KMS-11 (cell line): ENCODE data around the gene RAP1GAP2.
"Not testable (repeated sequence)": the region's sequence is repeated elsewhere in the genome, so short reads cannot be mapped to it uniquely, and the experiment has no call there.

Source experiments
- H2AFZ ChIP-seq: fragments of 200-600 bp; sonication (generic); 2 replicates; pipeline ENCODE4 v1.6.1; 2016; ENCODE audit warnings: antibody characterized with exemption, mixed run types, low read depth
- H3K27ac ChIP-seq: fragments of 200-600 bp; sonication (generic); 2 replicates; pipeline ENCODE4 v1.6.1; 2016; ENCODE audit warnings: mild to moderate bottlenecking, mixed run types
- H3K27me3 ChIP-seq: fragments of 200-600 bp; sonication (generic); 2 replicates; pipeline ENCODE4 v1.6.1; 2017; ENCODE audit warnings: mild to moderate bottlenecking, low read depth, mixed run types, moderate library complexity; ENCODE audit not compliant: insufficient read depth
- H3K36me3 ChIP-seq: fragments of 200-600 bp; sonication (generic); 2 replicates; pipeline ENCODE4 v1.6.1; 2017; ENCODE audit warnings: mild to moderate bottlenecking, mixed run types; ENCODE audit not compliant: insufficient read depth
- H3K4me1 ChIP-seq: fragments of 200-600 bp; sonication (generic); 2 replicates; pipeline ENCODE4 v1.6.1; 2016; ENCODE audit warnings: mild to moderate bottlenecking, low read depth, mixed run types; ENCODE audit not compliant: poor library complexity, severe bottlenecking
- H3K4me2 ChIP-seq: fragments of 200-600 bp; sonication (generic); 2 replicates; pipeline ENCODE4 v1.7.0; 2016; ENCODE audit warnings: mild to moderate bottlenecking, mixed run types
- H3K4me3 ChIP-seq: fragments of 200-600 bp; sonication (generic); IDR thresholded peaks from 2 replicates; pipeline ENCODE4 v1.6.1; 2017; ENCODE audit warnings: low read depth, low read length, mixed read lengths; ENCODE audit not compliant: insufficient read depth
- H3K79me2 ChIP-seq: fragments of 200-600 bp; sonication (generic); 2 replicates; pipeline ENCODE4 v1.6.1; 2016; ENCODE audit warnings: low read depth, mixed run types; ENCODE audit not compliant: insufficient read depth
- H3K9ac ChIP-seq: fragments of 200-600 bp; sonication (generic); 2 replicates; pipeline ENCODE4 v1.6.1; 2016; ENCODE audit warnings: mild to moderate bottlenecking, mixed run types
- H4K20me1 ChIP-seq: fragments of 200-600 bp; sonication (generic); 2 replicates; pipeline ENCODE4 v1.6.1; 2016; ENCODE audit warnings: mild to moderate bottlenecking, mixed run types; ENCODE audit not compliant: insufficient read depth
- TF ChIP-seq, protein P1 (sequence below): fragments of 200-600 bp; sonication (generic); conservative IDR thresholded peaks from 2 replicates; pipeline ENCODE4 v1.6.1; 2017; ENCODE audit warnings: low read depth, mild to moderate bottlenecking, antibody characterized with exemption, low read length, moderate library complexity, mixed read lengths

RAP1GAP2 gene

GRCh38 chr17:2981325-2981724, 185.1 kb downstream of the RAP1GAP2 start:
- Histone ChIP-seq H3K36me3 (no peaks in the 10 kb centered on the region), H3K4me3 (no peak overlapping the region), H3K4me1 (no peaks in the 10 kb centered on the region), H3K4me2 (no peak overlapping the region), H3K9ac (no peak overlapping the region), H3K27me3 (peaks cover 13% of the 10 kb centered on the region; the same call in 1 of the 2 replicates), H3K79me2 (no peaks in the 10 kb centered on the region), H4K20me1 (no peaks in the 10 kb centered on the region), H3K27ac (no peak overlapping the region), H2AFZ (no peak overlapping the region)
- TF ChIP-seq, protein P1, sequence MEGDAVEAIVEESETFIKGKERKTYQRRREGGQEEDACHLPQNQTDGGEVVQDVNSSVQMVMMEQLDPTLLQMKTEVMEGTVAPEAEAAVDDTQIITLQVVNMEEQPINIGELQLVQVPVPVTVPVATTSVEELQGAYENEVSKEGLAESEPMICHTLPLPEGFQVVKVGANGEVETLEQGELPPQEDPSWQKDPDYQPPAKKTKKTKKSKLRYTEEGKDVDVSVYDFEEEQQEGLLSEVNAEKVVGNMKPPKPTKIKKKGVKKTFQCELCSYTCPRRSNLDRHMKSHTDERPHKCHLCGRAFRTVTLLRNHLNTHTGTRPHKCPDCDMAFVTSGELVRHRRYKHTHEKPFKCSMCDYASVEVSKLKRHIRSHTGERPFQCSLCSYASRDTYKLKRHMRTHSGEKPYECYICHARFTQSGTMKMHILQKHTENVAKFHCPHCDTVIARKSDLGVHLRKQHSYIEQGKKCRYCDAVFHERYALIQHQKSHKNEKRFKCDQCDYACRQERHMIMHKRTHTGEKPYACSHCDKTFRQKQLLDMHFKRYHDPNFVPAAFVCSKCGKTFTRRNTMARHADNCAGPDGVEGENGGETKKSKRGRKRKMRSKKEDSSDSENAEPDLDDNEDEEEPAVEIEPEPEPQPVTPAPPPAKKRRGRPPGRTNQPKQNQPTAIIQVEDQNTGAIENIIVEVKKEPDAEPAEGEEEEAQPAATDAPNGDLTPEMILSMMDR: no peak

GRCh38 chr17:2982854-2983253, 186.6 kb downstream of the RAP1GAP2 start:
- no peak overlapping the region for H3K4me2 ChIP-seq
- no peaks in the 10 kb centered on the region for H3K4me1 ChIP-seq
- no peak overlapping the region for H3K27ac ChIP-seq
- H3K4me3 ChIP-seq: no peak overlapping the region
- H2AFZ ChIP-seq: no peak overlapping the region
- TF ChIP-seq, protein P1: no peak
- no peaks in the 10 kb centered on the region for H3K79me2 ChIP-seq
- H3K36me3 ChIP-seq: no peaks in the 10 kb centered on the region
- H3K9ac ChIP-seq: no peak overlapping the region
- peaks cover 13% of the 10 kb centered on the region; the same call in 1 of the 2 replicates for H3K27me3 ChIP-seq
- no peaks in the 10 kb centered on the region for H4K20me1 ChIP-seq

DNA sequence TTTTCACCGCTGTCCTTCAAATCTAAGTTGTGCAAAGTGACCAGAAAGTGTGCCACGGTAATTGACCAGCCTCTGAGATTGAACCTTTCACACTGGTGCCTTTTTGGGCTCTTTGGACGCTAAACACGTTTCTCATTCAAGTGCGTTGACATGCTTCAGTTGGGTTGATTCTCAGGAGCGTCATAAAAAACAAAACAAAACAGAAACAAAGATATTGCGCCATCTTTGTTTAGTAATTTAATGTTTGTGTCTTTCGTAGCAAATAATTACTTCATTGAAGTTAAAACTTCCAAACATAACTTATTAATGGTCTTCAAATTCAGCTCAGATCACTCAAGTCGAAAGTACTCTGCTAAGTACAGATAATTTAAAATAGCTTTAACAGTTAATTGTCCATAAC, 187.0 kb downstream of the RAP1GAP2 start:
- Histone ChIP-seq H3K79me2 (no peaks in the 10 kb centered on the region), H3K9ac (no peak overlapping the region), H3K4me2 (no peak overlapping the region), H3K4me3 (no peak overlapping the region), H4K20me1 (no peaks in the 10 kb centered on the region), H3K27me3 (peaks cover 13% of the 10 kb centered on the region; the same call in 1 of the 2 replicates), H3K36me3 (no peaks in the 10 kb centered on the region), H2AFZ (no peak overlapping the region), H3K27ac (no peak overlapping the region), H3K4me1 (no peaks in the 10 kb centered on the region)
- TF ChIP-seq, protein P1: no peak

DNA sequence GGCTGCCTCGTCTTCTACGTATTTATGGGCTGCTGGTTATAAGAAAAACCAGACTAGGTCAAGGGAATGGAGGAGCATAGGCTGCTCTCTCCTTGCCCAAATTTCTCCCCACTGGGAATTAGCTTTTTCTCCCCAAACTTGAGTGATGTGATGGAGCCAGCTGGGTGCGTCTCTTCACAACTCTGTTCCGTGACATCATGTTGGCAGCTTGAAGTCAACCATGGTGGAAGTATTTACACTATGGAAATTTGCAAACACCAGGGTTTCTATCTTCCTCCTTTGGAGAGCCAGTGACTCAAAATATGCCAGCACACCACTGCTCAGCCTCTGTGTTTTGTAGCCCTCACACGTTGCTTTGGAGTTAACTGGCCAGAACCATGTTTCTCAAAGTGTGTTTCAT, 189.1 kb downstream of the RAP1GAP2 start:
- Histone ChIP-seq H3K4me3 (no peak overlapping the region), H3K79me2 (no peaks in the 10 kb centered on the region), H4K20me1 (no peaks in the 10 kb centered on the region), H2AFZ (no peak overlapping the region), H3K36me3 (no peaks in the 10 kb centered on the region), H3K9ac (no peak overlapping the region), H3K27me3 (peaks cover 10% of the 10 kb centered on the region; the same call in 1 of the 2 replicates), H3K4me1 (no peaks in the 10 kb centered on the region), H3K4me2 (no peak overlapping the region), H3K27ac (no peak overlapping the region)
- TF ChIP-seq, protein P1: no peak

GRCh38 chr17:2986925-2987324, 190.7 kb downstream of the RAP1GAP2 start:
- no peaks in the 10 kb centered on the region for H3K79me2 ChIP-seq
- H3K4me2 ChIP-seq: no peak overlapping the region
- H3K36me3 ChIP-seq: no peaks in the 10 kb centered on the region
- H3K27ac ChIP-seq: no peak overlapping the region
- no peak overlapping the region for H3K9ac ChIP-seq
- H4K20me1 ChIP-seq: no peaks in the 10 kb centered on the region
- TF ChIP-seq, protein P1: no peak
- peaks cover 10% of the 10 kb centered on the region; the same call in 1 of the 2 replicates for H3K27me3 ChIP-seq
- H3K4me1 ChIP-seq: no peaks in the 10 kb centered on the region
- no peak overlapping the region for H2AFZ ChIP-seq
- H3K4me3 ChIP-seq: no peak overlapping the region

DNA sequence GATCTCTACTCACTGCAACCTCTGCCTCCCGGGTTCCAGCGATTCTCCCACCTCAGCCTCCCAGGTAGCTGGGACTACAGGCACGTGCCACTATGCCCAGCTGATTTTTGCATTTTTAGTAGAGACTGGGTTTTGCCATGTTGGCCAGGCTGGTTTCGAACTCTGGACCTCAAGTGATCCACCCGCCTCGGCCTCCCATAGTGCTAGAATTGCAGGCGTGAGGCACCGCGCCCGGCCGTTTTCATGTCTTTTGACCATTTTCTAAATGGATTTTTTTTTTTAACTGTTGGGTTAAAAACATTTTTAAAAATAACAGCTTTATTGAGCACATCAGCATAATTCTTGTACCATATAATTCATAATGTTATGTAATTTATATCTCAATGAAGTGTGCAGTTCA, 193.2 kb downstream of the RAP1GAP2 start:
- not testable (repeated sequence) for H3K27me3 ChIP-seq, H3K4me2 ChIP-seq, H3K36me3 ChIP-seq, H3K27ac ChIP-seq, H3K4me1 ChIP-seq, H3K4me3 ChIP-seq, H4K20me1 ChIP-seq, H3K9ac ChIP-seq, H2AFZ ChIP-seq, H3K79me2 ChIP-seq
